HG03103 (cell line): ENCODE results near the gene SV2B.

Source experiments
- ATAC-seq: cut with Tn5 transposase; IDR thresholded peaks from one replicate; pipeline ENCODE4 v1.9.1; 2021; ENCODE audit warnings: low read depth; ENCODE audit not compliant: unreplicated experiment

The SV2B gene

GRCh38 chr15:91135201-91136130 lies 35.4 kb downstream of the SV2B start:
- ATAC-seq: peak; percentile 82

- ATAC-seq: no peak
These were observed 36.4 kb downstream of the SV2B start for GRCh38 chr15:91136386-91136923.

- ATAC-seq: no peak
These were observed 40.5 kb downstream of the SV2B start for GRCh38 chr15:91140601-91141000.

- ATAC-seq: no peak
These were observed 41.0 kb downstream of the SV2B start for GRCh38 chr15:91141097-91141496.

- ATAC-seq: no peak
These were observed 42.2 kb downstream of the SV2B start for GRCh38 chr15:91142106-91142744.

- ATAC-seq: no peak
These were observed 42.9 kb downstream of the SV2B start for GRCh38 chr15:91142946-91143345.

GRCh38 chr15:91146728-91147127 lies 46.7 kb downstream of the SV2B start:
- no peak for ATAC-seq

GRCh38 chr15:91148243-91148642 lies 48.2 kb downstream of the SV2B start:
- ATAC-seq: no peak

GRCh38 chr15:91150502-91151160 lies 50.6 kb downstream of the SV2B start:
- ATAC-seq: no peak

GRCh38 chr15:91151781-91152563 lies 51.9 kb downstream of the SV2B start:
- ATAC-seq: no peak

- no peak for ATAC-seq
These were observed 53.0 kb downstream of the SV2B start for GRCh38 chr15:91152896-91153581.

GRCh38 chr15:91153954-91154353 lies 53.9 kb downstream of the SV2B start:
- ATAC-seq: no peak

GRCh38 chr15:91156175-91156726 lies 56.2 kb downstream of the SV2B start:
- no peak for ATAC-seq

- no peak for ATAC-seq
These were observed 58.6 kb downstream of the SV2B start for GRCh38 chr15:91158415-91159394.

- no peak for ATAC-seq
These were observed 65.8 kb downstream of the SV2B start for GRCh38 chr15:91165850-91166249.

GRCh38 chr15:91168457-91168856 lies 68.4 kb downstream of the SV2B start:
- ATAC-seq: no peak

GRCh38 chr15:91171334-91171733 lies 71.3 kb downstream of the SV2B start:
- ATAC-seq: no peak

- no peak for ATAC-seq
These were observed 82.0 kb downstream of the SV2B start for GRCh38 chr15:91182101-91182500.
